Measurements from ENCODE around the gene ARHGAP26.

ARHGAP26 gene

DNA sequence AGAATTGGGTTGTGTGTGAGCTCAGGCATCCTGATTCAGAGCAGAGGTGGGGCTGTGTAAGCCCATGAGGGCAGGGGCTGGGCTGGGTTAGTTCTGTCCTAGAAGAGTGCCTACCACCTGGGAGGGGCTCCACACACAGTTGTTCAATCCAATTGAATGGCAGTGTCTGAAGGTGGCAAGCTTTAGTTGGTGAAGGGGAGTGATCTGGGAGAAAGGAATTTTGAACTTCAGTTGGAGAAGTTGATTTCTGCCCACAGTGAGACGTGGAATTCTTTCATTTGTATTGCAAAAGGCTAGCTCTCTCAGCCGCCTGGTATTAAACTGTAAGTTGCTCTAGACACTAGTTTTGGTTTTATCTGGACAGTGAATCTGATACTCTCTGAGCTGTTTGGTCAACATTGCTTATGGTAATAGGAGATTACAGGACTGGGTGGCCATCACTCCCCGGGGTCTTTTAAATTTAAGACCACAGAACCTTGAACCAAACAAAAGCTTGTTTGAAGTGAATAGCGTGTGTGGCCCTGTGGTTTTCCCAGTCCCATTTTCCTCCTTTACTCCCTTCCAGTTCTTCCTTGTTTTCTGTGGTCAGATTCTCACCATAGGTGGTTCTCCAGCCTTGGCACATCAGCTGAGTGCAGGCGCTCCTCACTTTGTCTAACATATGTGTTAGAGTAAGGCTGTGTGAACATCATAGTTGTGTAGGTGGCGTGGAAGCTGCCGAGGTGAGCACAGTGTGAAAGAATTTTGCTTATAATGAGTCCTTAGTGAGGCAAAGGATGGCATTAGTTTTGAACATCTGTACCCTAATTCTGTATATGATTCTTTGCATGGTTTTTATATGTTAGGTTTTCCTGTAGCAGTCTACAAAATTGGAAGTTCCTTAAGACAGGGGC is 78.0 kb downstream of the ARHGAP26 start:
- no peak for DNase-seq (ENCODE audit: low spot score)

- no peak for DNase-seq (ENCODE audit: low spot score)
Observed at GRCh38 chr5:142849466-142849865, 79.3 kb downstream of the ARHGAP26 start.

DNA sequence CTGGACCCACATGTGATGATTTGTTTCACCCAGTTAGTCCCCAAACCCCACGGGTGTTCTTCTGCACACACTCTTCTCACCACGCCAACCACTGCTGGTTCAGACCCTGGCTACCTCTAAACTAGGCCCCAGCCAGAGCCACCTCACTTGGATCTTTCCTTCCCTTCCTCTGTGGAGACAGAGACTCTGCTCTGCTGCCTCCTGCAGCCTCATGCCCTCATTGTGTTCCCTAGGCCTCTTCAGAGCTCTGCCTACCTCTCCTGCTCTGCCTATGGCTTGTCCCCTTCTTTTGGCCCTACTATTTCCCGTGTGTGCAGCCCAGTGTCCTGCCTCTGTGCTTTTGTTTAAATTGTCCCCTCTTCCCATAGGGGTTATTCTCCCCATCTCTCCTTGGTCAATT is 79.7 kb downstream of the ARHGAP26 start:
- no peak for DNase-seq (ENCODE audit: low spot score)

DNA sequence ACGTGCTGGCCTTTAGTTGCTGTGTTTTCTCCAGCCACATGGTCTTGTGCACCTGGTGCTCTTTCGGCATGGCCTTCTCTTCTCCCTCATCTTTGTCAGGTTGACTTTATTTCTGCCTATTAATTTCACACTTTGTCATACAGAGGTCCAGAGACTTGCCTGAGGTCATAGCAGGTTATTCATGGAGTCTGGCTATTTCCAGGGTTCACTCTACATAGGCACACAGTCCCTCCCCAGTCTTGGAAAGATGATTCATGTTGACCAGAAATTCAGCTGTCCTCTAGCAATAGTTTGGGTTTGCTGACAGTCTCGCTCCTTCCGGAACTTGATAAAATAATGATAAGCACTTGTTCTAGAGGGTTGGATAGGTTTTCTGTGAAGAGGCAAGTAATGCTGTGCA is 81.6 kb downstream of the ARHGAP26 start:
- DNase-seq (ENCODE audit: low spot score) = no peak

DNA sequence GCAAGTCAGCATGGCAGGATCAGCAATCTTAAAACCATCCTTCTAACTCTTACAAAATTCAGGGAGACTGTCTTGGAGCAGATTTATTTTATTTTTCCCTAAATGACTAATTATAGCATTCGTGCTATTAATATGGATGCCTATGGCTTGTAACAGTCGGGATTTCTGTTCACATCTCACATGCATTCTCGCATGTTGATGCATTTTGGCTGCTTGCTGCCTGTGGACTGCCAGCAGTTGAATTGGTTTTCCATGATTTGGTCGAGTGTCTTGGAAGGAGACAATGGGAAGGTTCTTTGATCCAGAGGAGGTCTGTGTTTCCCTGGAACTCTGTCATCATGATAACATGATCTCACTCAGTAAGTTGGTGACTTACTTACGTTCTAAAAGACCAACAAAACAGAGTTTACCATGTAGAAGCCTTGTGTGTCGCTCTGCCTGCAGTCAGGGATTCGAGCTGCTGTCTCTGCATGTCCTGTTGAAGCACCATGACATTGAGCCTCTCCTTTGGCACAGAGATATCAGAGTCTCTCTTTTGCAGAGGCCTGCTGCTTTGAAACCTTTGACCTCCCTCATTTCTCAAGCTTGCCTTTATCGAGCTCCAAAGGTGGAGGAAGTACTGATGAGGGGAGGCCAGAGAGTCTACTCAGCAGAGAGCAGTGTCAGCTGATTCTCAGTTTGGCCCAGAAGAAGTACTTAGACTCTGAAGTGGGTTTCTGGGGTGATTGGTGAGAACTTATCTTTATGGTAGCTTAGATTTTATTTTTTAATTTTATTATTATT is 82.4 kb downstream of the ARHGAP26 start:
- no peak for DNase-seq (ENCODE audit: low spot score)

DNA sequence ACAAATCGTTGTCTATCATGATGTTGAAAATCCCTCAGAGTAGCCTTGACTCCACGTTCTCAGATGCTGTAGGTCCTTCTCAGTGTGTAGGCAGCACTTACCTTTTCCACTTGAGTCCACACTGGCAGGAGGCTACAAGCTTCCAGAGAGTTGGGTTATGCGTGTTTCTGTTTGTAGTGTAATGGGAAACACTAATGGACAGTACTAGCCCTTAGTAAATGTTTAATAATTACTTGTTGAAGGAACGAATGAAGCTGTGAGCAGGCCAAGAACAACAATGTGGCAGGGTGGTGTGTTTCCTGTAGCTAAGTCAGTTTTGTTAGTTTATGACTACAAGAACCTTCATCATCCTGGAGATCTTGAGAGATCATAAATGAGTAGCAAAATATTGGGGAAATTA is 83.5 kb downstream of the ARHGAP26 start:
- no peak for DNase-seq (ENCODE audit: low spot score)

DNA sequence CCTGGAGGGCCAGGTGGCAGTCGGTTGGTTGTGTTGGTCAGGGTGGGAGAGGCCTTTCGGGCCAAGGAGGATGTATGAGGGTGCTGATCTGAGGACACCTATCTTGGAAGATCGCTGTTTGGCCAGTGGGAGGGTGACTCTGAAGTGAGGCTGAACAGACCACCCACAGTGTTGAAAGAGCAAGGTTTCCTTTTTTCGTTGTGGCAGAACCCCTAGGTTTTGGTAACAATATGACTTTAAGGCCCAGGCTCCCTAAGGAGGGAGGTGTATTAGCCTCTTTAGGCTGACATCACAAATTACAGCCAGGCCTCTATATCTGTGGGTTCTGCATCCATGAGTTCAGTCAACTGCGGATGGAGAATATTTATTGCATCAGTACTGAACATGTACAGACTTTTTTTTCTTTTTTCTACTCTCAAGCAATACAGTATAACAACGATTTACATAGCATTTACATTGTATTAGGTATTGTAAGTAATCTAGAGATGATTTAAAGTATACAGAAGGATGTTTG is 86.1 kb downstream of the ARHGAP26 start:
- DNase-seq (ENCODE audit: low spot score) = no peak

- DNase-seq (ENCODE audit: low spot score) = no peak
Observed at GRCh38 chr5:142857405-142857804, 87.2 kb downstream of the ARHGAP26 start.

- no peak for DNase-seq (ENCODE audit: low spot score)
Observed at GRCh38 chr5:142859037-142859436, 88.9 kb downstream of the ARHGAP26 start.

DNA sequence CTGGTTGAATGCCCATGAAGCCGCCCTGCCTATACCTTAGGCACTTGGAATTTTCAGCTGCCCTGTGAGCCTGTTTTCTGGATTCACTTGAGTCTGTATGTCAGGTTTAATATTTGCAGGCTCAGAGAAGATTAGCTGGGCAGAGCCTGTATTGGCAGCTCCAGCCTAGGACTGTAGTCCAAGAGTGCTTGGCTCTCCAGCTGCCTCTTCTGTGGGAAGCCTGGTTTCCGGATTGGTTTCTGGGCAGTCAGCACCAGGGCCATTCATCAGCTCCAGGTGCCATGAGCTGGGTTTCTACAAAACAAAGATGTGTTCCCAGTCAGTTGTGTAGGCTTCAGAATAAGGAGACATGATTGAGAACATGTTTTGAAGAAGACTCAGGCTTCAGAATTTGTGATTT is 90.1 kb downstream of the ARHGAP26 start:
- DNase-seq (ENCODE audit: low spot score) = no peak

DNA sequence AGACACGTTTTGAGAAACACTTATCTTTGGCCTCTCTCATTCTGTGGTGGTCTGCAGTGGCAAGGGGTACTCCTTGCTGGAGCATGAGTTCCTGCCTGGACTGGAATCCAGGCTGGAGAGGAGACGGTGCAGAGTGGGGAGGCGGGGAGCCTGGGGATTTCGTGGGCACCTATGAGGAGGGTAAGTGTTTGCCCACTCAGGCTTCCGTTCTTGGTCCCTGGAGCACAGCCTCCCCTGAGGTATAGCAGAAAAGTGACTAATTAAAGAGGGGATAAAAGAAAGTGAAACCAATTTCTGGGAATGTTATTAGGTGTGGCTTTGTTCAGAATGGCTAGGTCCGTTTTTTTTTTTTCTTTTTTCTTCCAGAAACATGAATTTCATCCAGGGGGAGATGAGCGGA is 90.8 kb downstream of the ARHGAP26 start:
- no peak for DNase-seq (ENCODE audit: low spot score)

- no peak for DNase-seq (ENCODE audit: low spot score)
Observed at GRCh38 chr5:142862594-142862993, 92.4 kb downstream of the ARHGAP26 start.

- no peak for DNase-seq (ENCODE audit: low spot score)
Observed at GRCh38 chr5:142863856-142864255, 93.7 kb downstream of the ARHGAP26 start.

- DNase-seq (ENCODE audit: low spot score) = no peak
Observed at GRCh38 chr5:142864290-142865260, 94.4 kb downstream of the ARHGAP26 start.

- no peak for DNase-seq (ENCODE audit: low spot score)
Observed at GRCh38 chr5:142865631-142866030, 95.5 kb downstream of the ARHGAP26 start.

DNA sequence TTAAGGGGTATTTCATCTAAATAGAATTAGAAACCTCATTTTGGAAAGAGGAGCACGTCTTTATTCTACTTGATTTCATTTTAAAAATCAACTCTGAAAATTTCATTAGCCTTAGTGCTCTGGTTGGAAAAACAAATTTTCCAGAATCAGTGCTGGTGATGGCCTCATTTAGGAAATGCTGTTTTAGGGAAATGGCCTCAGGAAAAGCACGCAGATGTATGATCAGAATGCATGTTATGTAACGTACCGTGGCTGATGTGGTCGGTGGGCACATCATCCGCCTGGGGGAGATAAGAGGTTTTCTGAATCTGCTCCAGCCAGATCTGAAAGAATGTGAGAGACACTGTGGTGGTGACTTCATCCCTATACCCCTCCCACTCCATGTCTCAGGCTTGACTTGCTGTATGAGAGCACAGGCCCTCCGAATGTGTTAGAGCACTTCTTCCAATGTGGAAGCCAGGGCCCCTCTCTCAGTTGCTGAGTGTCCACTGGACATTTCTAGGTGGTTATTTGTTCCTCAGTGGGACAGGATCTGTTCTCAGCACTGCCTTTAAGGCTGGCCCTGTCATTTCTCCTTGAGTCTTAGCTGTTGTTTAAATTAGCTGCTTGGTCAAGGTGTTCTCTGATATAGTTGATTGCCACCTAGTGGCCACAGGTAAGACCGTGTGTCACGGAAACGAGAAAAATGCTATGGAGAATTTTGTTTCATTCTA is 96.5 kb downstream of the ARHGAP26 start:
- DNase-seq (ENCODE audit: low spot score) = peak; percentile 67

DNA sequence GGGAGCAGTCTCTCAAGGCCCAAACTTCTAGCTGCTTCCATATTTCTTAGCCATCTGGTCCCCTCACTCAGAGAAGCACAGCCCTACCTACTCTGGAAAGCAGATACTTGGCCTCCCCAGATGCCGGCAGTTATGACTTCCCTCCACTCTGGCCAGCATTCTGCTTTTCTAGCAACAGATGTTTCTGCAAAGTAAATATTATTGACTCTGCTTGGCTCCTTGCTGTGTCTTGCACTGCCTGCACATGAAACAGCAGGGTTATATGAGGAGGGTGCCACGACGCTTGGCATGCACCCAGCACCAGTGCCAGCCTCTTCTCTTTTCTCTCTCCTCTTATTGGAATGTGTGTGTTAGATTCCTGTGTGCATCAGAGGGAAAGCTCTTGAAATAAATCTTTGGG is 99.7 kb downstream of the ARHGAP26 start:
- no peak for DNase-seq (ENCODE audit: low spot score)

DNA sequence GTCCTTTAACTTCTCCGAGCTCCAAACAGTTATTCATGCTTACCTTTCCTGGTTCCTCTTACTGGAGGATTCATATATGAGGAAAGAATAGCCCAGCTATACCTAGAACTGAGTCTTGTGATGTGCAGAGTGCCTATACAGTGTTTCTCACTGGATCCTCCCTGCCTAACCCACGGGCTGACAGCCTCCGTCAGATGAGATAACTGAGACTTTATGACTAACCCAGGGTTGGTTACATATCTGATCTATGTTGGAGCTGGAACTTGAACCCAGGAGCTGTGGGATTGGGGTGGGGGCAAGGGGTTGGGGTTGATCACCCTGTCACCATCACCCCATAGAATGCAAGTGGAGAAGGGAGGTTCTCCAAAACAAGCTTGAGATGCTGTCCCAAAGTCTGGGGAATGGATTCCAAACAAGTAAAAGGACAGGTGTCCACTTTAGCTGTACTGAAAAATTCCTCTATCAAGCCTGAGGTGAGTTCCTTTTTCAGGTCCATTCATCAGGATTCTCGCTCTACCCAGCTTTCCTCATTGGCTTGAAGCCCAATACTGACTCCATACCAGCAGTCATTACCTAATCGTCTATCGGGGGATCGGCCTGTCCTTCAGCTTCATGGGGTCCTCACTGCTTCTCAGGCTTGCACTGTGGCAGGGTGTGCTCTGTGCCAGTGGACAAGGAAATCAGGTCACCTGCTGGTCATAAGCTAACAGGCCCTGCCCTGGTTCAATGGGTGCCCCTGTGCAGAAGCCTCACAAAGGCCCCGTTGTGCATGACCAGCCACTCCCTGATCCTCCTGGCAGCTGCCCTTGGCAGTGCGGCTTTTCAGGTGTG is 100.6 kb downstream of the ARHGAP26 start:
- no peak for DNase-seq (ENCODE audit: low spot score)

GRCh38 chr5:142871363-142872193 is 101.4 kb downstream of the ARHGAP26 start:
- DNase-seq (ENCODE audit: low spot score) = no peak

Measured in activated CD4-positive, alpha-beta T cell treated with anti-CD3 and anti-CD28 coated beads, Interleukin-2, Interleukin-4, amounts not matched to agents 100 ng/mL and 50 ng/mL, durations not matched to agents 16 hours and 8 hours (primary cell).